Right lobe of liver (tissue), 4 donors: Measurements from ENCODE around the gene GRIA1.

ENCODE experiments used
- POLR2A ChIP-seq: fragments of 450-650 bp; IDR thresholded peaks from one replicate; pipeline ENCODE4 v1.6.1; 2017; ENCODE audit warnings: antibody characterized with exemption, mild to moderate bottlenecking
- TF ChIP-seq, protein P1 (sequence below), 4 donors: fragments of 200-600 bp in 3 of 4; fragments of 450-650 bp in 1 of 4; IDR thresholded peaks; one replicate each; pipeline versions ENCODE4 v1.5.1 to v1.8.0; 2016 to 2022; ENCODE audit warnings: antibody characterized with exemption in 4 of 4, mild to moderate bottlenecking in 2 of 4
- donor health status: DM: no; HTN: no; CAD: no.
- donor health status: DM: no; HTN: no; CAD: no.
- donor health status: DM: no; HTN: yes; CAD: no.

DNA sequence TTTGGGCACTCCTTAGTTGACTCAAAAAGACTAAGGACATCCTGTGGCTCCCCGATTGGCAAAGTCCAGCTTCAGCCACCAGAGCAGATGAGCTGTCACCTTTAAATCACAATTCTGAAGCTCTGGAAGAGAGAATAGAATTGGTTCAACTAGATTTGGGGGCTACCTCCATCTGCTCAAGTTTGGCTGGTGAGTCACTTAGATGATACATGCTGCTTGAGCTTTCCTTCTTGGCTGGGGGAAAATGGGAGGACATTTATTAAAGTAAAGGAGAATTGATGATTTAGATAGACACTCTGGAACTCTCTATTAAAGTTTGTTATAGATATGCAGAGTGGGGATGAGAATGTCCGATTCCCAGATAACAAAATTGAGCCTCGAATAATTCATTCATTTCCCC lies 30.0 kb upstream of the GRIA1 start:
- TF ChIP-seq, protein P1, sequence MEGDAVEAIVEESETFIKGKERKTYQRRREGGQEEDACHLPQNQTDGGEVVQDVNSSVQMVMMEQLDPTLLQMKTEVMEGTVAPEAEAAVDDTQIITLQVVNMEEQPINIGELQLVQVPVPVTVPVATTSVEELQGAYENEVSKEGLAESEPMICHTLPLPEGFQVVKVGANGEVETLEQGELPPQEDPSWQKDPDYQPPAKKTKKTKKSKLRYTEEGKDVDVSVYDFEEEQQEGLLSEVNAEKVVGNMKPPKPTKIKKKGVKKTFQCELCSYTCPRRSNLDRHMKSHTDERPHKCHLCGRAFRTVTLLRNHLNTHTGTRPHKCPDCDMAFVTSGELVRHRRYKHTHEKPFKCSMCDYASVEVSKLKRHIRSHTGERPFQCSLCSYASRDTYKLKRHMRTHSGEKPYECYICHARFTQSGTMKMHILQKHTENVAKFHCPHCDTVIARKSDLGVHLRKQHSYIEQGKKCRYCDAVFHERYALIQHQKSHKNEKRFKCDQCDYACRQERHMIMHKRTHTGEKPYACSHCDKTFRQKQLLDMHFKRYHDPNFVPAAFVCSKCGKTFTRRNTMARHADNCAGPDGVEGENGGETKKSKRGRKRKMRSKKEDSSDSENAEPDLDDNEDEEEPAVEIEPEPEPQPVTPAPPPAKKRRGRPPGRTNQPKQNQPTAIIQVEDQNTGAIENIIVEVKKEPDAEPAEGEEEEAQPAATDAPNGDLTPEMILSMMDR (IDR thresholded peaks at IDR 0.05): no peak
- no peak for TF ChIP-seq POLR2A
